GM12872 (cell line): ENCODE results near the gene TNFRSF1B.

Experiments used
- CTCF ChIP-seq: IDR thresholded peaks from 3 replicates; pipeline ENCODE4 v1.5.1; 2011; ENCODE audit warnings: low read depth, mild to moderate bottlenecking, low read length, moderate library complexity; ENCODE audit not compliant: insufficient read depth

The TNFRSF1B gene

GRCh38 chr1:12166834-12167492, at the start of gene TNFRSF1B:
TNFRSF1B (plus strand) TSS chr1:12166991; CDS start chr1:12167092, 101 bp downstream.
- TF ChIP-seq CTCF: no peak

- no peak for TF ChIP-seq CTCF
Measured at GRCh38 chr1:12121212-12122003, 45.4 kb upstream of the TNFRSF1B start.

GRCh38 chr1:12123172-12123571, 43.6 kb upstream of the TNFRSF1B start:
- TF ChIP-seq CTCF: no peak

DNA sequence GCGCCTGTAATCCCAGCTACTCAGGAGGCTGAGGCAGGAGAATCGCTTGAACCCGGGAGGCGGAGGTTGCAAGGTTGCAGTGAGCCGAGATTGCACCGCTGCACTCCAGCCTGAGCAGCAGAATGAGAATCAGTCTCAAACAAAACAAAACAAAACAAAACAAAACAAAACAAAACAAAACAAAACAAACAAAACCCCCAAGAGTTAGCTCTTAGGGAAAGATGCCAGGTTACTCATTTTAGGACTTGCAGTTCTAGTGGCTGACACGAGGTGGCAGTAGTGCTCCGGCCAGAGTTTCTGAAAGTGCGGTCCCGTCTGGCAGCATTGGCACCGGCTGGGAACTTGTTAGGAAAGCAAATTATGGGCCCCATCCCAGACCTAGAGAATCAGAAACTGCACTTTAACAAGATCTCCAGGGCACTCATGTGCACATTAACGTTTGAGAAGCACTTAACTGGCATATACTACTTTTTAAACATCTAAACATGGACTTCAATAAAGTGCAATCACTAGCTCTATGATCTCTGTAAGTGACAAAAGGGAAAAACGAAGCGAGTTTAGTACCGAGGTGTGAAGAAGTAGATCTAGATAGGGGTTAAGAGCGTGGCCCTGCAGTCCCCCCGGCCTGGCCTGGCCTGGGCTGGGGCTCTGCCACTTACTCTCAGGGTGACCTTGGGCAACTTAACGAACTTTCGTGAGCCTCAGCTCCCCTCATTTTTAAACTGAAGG, 41.9 kb upstream of the TNFRSF1B start:
- TF ChIP-seq CTCF: peak; percentile 95

GRCh38 chr1:12125422-12126355, 41.1 kb upstream of the TNFRSF1B start:
- TF ChIP-seq CTCF: no peak

DNA sequence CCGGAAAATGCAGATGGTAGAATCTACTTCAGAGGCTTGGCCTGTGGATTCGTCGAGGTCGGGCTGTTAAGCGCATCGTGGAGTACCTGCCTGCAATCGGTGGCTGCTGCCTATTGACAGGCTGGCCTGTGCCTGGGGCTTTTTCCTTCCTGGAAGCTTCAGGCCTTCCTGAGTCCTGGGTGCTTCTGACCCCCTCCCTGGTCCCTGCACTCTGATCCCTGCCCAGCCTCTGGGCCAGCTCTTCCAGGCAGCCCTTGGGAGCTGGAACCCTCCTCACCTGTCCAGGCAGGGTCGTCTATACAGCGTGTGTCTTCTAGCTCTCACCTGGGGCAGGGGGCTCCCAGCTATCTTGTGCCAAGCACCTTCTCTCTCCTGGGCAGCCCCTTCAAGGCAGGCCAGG, 40.0 kb upstream of the TNFRSF1B start:
- no peak for TF ChIP-seq CTCF
